H9 (cell line): ENCODE measurements around the gene ZNF821. TPM values are rescaled to one million over a fixed set of nuclear protein-coding genes. Genes with fewer than 3 reads are reported as not detected.

Experiments
- total RNA-seq: library from RNA; stranded (reverse); gene quantifications from 2 replicates; pipeline ENCODE4 v1.2.1, GENCODE V29; 2021

Gene ZNF821
- total RNA-seq, 1 experiment from 2014 or later: 12.5 TPM

Other genes with a start within 250 kb of the ZNF821 start
- gene PHLPP2, start 159.5 kb downstream of the ZNF821 start, total RNA-seq: 19.3 and 23.2 TPM in 2 replicates
- 79.2 and 83.1 TPM in 2 replicates for gene AP1G1, start 75.3 kb downstream of the ZNF821 start, total RNA-seq
- gene ATXN1L, start 38.2 kb downstream of the ZNF821 start, total RNA-seq: 30.1 and 30.3 TPM in 2 replicates
- 263 and 264 TPM in 2 replicates for gene IST1, start 11.3 kb upstream of the ZNF821 start, total RNA-seq
- not detected in 2 replicates for gene PKD1L3, start 116.2 kb upstream of the ZNF821 start, total RNA-seq
- gene DHODH, start 124.6 kb upstream of the ZNF821 start, total RNA-seq: 16.4 and 18.8 TPM in 2 replicates
- gene HP, start 170.3 kb upstream of the ZNF821 start, total RNA-seq: not detected in 2 replicates
- not detected in 2 replicates for gene HPR, start 179.0 kb upstream of the ZNF821 start, total RNA-seq
- 9.9 and 10.3 TPM in 2 replicates for gene TXNL4B, start 209.4 kb upstream of the ZNF821 start, total RNA-seq
- gene DHX38, start 209.7 kb upstream of the ZNF821 start, total RNA-seq: 60.5 and 64.2 TPM in 2 replicates